ENCODE data around the gene P2RX7. TPM values are rescaled to one million over a fixed set of nuclear protein-coding genes. Genes with fewer than 3 reads are reported as not detected.

Gene P2RX7
- total and polyA plus RNA-seq, 9 of the 15 experiments (the other 6 are each of a cell fraction or from before 2014, with no cell fraction given), result 0.04 to 0.65 (median 0.30) TPM

GRCh38 chr12:121209624-121210572 is 77.2 kb downstream of the P2RX7 start, which contains the start of gene P2RX4 (continued):
- peak; percentile 13 to 93; a peak in 2 of 4 replicates for TF ChIP-seq ZNF639 (CRISPR knock-in tag; conservative IDR thresholded peaks at IDR 0.05 in 1 of 2, IDR thresholded peaks at IDR 0.05 in 1 of 2)
- no peak for TF ChIP-seq AFF1 (IDR thresholded peaks at IDR 0.05; ENCODE audit: low read depth in 1 of 2, partially characterized antibody in 2 of 2)
- no peak for TF ChIP-seq SLC30A9 (CRISPR knock-in tag; IDR thresholded peaks at IDR 0.05)
- peak in 1 of 2 experiments; percentile 52; a peak in 1 of 4 replicates for TF ChIP-seq HDAC1 (IDR thresholded peaks at IDR 0.05)
- TF ChIP-seq ZBTB8A (IDR thresholded peaks at IDR 0.05; ENCODE audit: partially characterized antibody), result no peak
- peak; percentile 83 for TF ChIP-seq TBP (optimal IDR thresholded peaks at IDR 0.05; ENCODE audit: low read depth, low read length)
- TF ChIP-seq CXXC5 (CRISPR knock-in tag; IDR thresholded peaks at IDR 0.05), result peak; percentile 90
- peak; percentile 59; the same call in 1 of the 2 replicates for TF ChIP-seq CREB1 (IDR thresholded peaks at IDR 0.05)
- TF ChIP-seq CREB1 (CRISPR knock-in tag; IDR thresholded peaks at IDR 0.05), result peak; percentile 81
- no peak for TF ChIP-seq CREB3 (tag; conservative IDR thresholded peaks at IDR 0.05; ENCODE audit: low read depth)
- no peak for TF ChIP-seq STAT5A (IDR thresholded peaks at IDR 0.05; ENCODE audit: borderline replicate concordance, low read length)
- peak; percentile 57 for TF ChIP-seq HCFC1 (IDR thresholded peaks at IDR 0.05; ENCODE audit: low read depth, low read length)
- peak; percentile 90 for TF ChIP-seq ARID4B (CRISPR knock-in tag; IDR thresholded peaks at IDR 0.05)
- no peak for TF ChIP-seq RFX5 (IDR thresholded peaks at IDR 0.05; ENCODE audit: low read depth, low read length)
- no peak for TF ChIP-seq BACH1 (tag; IDR thresholded peaks at IDR 0.05)
